Caco-2 (cell line): ENCODE measurements around the gene PMPCA. TPM values are rescaled to one million over a fixed set of nuclear protein-coding genes. Genes with fewer than 3 reads are reported as not detected.

Source experiments
- BruUV-seq: library from RNA; stranded (reverse); fragments of 400-500 nt; replicated peaks from 2 replicates; lab custom pipeline; 2021; lab: Mats Ljungman, UMichigan
- CTCF ChIA-PET: fragments of 300-600 bp; sonication (Branson Sonifier 250); formaldehyde crosslinking; loops from one replicate; lab custom pipeline; 2022; ENCODE audit warnings: antibody characterized with exemption; lab: Charles Lee
- POLR2A ChIA-PET: fragments of 300-600 bp; sonication (Branson Sonifier 250); formaldehyde crosslinking; loops from one replicate; lab custom pipeline; 2022; ENCODE audit warnings: antibody characterized with exemption; lab: Charles Lee
- DNase-seq, 2 experiments: peaks; one replicate each; pipeline versions ENCODE4 v3.0.0 to v3.0.0-alpha.2; 2020 to 2022
- H3K27me3 ChIP-seq: replicated peaks from 2 replicates; pipeline ENCODE4 v1.6.0; 2011; ENCODE audit warnings: low read length; ENCODE audit not compliant: control insufficient read depth, insufficient read depth
- H3K36me3 ChIP-seq: 2 replicates; pipeline ENCODE4 v1.5.1; 2011; ENCODE audit warnings: low read length; ENCODE audit not compliant: control insufficient read depth, insufficient read depth
- H3K4me1 ChIP-seq: fragments of 250-450 bp; sonication (Bioruptor Pico); 2 replicates; pipeline ENCODE4 v1.5.1; 2020; ENCODE audit warnings: mild to moderate bottlenecking
- H3K4me3 ChIP-seq: 2 replicates; pipeline ENCODE4 v1.5.1; 2011; ENCODE audit warnings: low read depth, mild to moderate bottlenecking, control low read depth, low read length
- H3K9me3 ChIP-seq: fragments of 250-450 bp; sonication (Bioruptor Pico); 2 replicates; pipeline ENCODE4 v1.5.1; 2020; ENCODE audit warnings: mild to moderate bottlenecking, moderate library complexity
- H3K27ac Mint-ChIP-seq: one replicate; pipeline ENCODE4 v1.8.0; 2022; ENCODE audit warnings: mixed read lengths; ENCODE audit not compliant: unreplicated experiment
- H3K27me3 Mint-ChIP-seq: one replicate; pipeline ENCODE4 v1.8.0; 2022; ENCODE audit warnings: mixed read lengths; ENCODE audit not compliant: insufficient read depth, unreplicated experiment
- H3K36me3 Mint-ChIP-seq: one replicate; pipeline ENCODE4 v1.8.0; 2022; ENCODE audit warnings: mild to moderate bottlenecking, mixed read lengths; ENCODE audit not compliant: insufficient read depth, unreplicated experiment
- H3K4me1 Mint-ChIP-seq: one replicate; pipeline ENCODE4 v1.8.0; 2022; ENCODE audit warnings: low read depth, mixed read lengths; ENCODE audit not compliant: unreplicated experiment
- H3K4me3 Mint-ChIP-seq: one replicate; pipeline ENCODE4 v1.8.0; 2022; ENCODE audit warnings: mild to moderate bottlenecking, moderate library complexity, mixed read lengths; ENCODE audit not compliant: unreplicated experiment
- H3K9me3 Mint-ChIP-seq: one replicate; pipeline ENCODE4 v1.8.0; 2022; ENCODE audit warnings: mixed read lengths; ENCODE audit not compliant: unreplicated experiment
- CTCF ChIP-seq, 2 experiments: fragments of 200-600 bp in 1 of 2; IDR thresholded peaks; 1 replicate in 1 of 2; 2 replicates in 1 of 2; pipeline versions ENCODE4 v1.5.1 to v1.8.0; 2011 to 2022; ENCODE audit warnings: antibody characterized with exemption in 1 of 2, control low read depth in 1 of 2, inconsistent platforms in 1 of 2, low read depth in 1 of 2, low read length in 1 of 2, mild to moderate bottlenecking in 1 of 2, moderate library complexity in 1 of 2; ENCODE audit not compliant: insufficient read depth in 1 of 2, severe bottlenecking in 1 of 2, unreplicated experiment in 1 of 2
- intact Hi-C: fragments of 100-400 bp; cut with micrococcal nuclease; formaldehyde crosslinking; loops from one replicate; pipeline ENCODE4 v1.10.0; 2022; ENCODE audit not compliant: unreplicated experiment
- total RNA-seq: library from RNA; stranded (reverse); gene quantifications from 2 replicates; pipeline ENCODE4 v1.2.3, GENCODE V29; 2022

Gene PMPCA
- total RNA-seq, 1 experiment from 2014 or later, result 91.5 TPM

GRCh38 chr9:136443087-136443486 lies 32.6 kb downstream of the PMPCA start:
- Histone ChIP-seq H3K4me3 (no peak overlapping the region), H3K4me1 (no peaks in the 10 kb centered on the region; the same call in 1 of the 2 replicates), H3K27me3 (no peaks in the 10 kb centered on the region), H3K36me3 (peaks cover 1% of the 10 kb centered on the region; the same call in 1 of the 2 replicates), H3K9me3 (no peaks in the 10 kb centered on the region)
- BruUV-seq, result no TSS peak
- Mint-ChIP-seq H3K27ac (no peak overlapping the region), H3K9me3 (no peaks in the 10 kb centered on the region), H3K36me3 (peaks cover 82% of the 10 kb centered on the region), H3K4me3 (no peak overlapping the region), H3K4me1 (no peaks in the 10 kb centered on the region), H3K27me3 (no peaks in the 10 kb centered on the region)
- no peak for DNase-seq
- ChIA-PET POLR2A (no interaction called here), CTCF (interaction anchor here (1.0 kb wide), 1 partner anchor 183 kb away, joined by 4 read pairs; no protein-coding TSS in a partner anchor)
- intact Hi-C loops, result no loop called here
- no peak for TF ChIP-seq CTCF (IDR thresholded peaks at IDR 0.05; ENCODE audit: insufficient read depth in 1 of 2, low read depth in 1 of 2, low read length in 1 of 2, severe bottlenecking in 1 of 2, unreplicated experiment in 1 of 2)

- no peak overlapping the region for H3K4me3 ChIP-seq
- Mint-ChIP-seq H3K27me3 (no peaks in the 10 kb centered on the region), H3K4me1 (no peaks in the 10 kb centered on the region), H3K4me3 (no peak overlapping the region), H3K9me3 (no peaks in the 10 kb centered on the region), H3K36me3 (peaks cover 82% of the 10 kb centered on the region), H3K27ac (no peak overlapping the region)
- peaks cover 1% of the 10 kb centered on the region; the same call in 1 of the 2 replicates for H3K36me3 ChIP-seq
- CTCF ChIA-PET, result interaction anchor here (1.0 kb wide), 1 partner anchor 182 kb away, joined by 4 read pairs; no protein-coding TSS in a partner anchor
- POLR2A ChIA-PET, result no interaction called here
- no peak for DNase-seq
- no peaks in the 10 kb centered on the region for H3K9me3 ChIP-seq
- intact Hi-C loops, result no loop called here
- no TSS peak for BruUV-seq
- TF ChIP-seq CTCF (IDR thresholded peaks at IDR 0.05; ENCODE audit: insufficient read depth in 1 of 2, low read depth in 1 of 2, low read length in 1 of 2, severe bottlenecking in 1 of 2, unreplicated experiment in 1 of 2), result no peak
- no peaks in the 10 kb centered on the region; the same call in 1 of the 2 replicates for H3K4me1 ChIP-seq
- no peaks in the 10 kb centered on the region for H3K27me3 ChIP-seq
Measured at GRCh38 chr9:136443687-136444086, 33.2 kb downstream of the PMPCA start.

GRCh38 chr9:136444102-136444501 lies 33.6 kb downstream of the PMPCA start:
- Histone ChIP-seq H3K4me1 (no peaks in the 10 kb centered on the region; the same call in 1 of the 2 replicates), H3K9me3 (no peaks in the 10 kb centered on the region), H3K36me3 (peaks cover 1% of the 10 kb centered on the region; the same call in 1 of the 2 replicates), H3K27me3 (no peaks in the 10 kb centered on the region), H3K4me3 (no peak overlapping the region)
- Mint-ChIP-seq H3K27ac (no peak overlapping the region), H3K36me3 (peaks cover 86% of the 10 kb centered on the region), H3K4me3 (no peak overlapping the region), H3K9me3 (no peaks in the 10 kb centered on the region), H3K4me1 (no peaks in the 10 kb centered on the region), H3K27me3 (no peaks in the 10 kb centered on the region)
- no TSS peak for BruUV-seq
- CTCF ChIA-PET, result interaction anchor here (0.6 kb wide), 1 partner anchor 86 kb away, joined by 3 read pairs; no protein-coding TSS in a partner anchor
- TF ChIP-seq CTCF (IDR thresholded peaks at IDR 0.05; ENCODE audit: insufficient read depth in 1 of 2, low read depth in 1 of 2, low read length in 1 of 2, severe bottlenecking in 1 of 2, unreplicated experiment in 1 of 2), result no peak
- POLR2A ChIA-PET, result no interaction called here
- DNase-seq, result no peak
- intact Hi-C loops, result no loop called here
